WTC11 (cell line): ENCODE results near the gene TMEM135. TPM values are rescaled to one million over a fixed set of nuclear protein-coding genes. Genes with fewer than 3 reads are reported as not detected.

Experiments used
- ATAC-seq: fragments of 200-7000 bp; cut with Tn5 transposase; 2 replicates; pipeline ENCODE4 v1.10.0; 2021; ENCODE audit warnings: mild to moderate bottlenecking, moderate library complexity
- CTCF ChIA-PET: fragments of 300-600 bp; sonication (Branson Sonifier 250); formaldehyde crosslinking; loops from one replicate; lab custom pipeline; 2021; ENCODE audit warnings: antibody characterized with exemption; lab: Charles Lee
- POLR2A ChIA-PET: fragments of 350-600 bp; sonication (Branson Sonifier 250); formaldehyde crosslinking; loops from one replicate; lab custom pipeline; 2021; ENCODE audit warnings: antibody characterized with exemption; lab: Charles Lee
- DNase-seq: peaks from one replicate; pipeline ENCODE4 v3.0.0; 2021; ENCODE audit warnings: low spot score
- H3K27ac Mint-ChIP-seq: 2 replicates; pipeline ENCODE4 v1.8.0; 2021; ENCODE audit warnings: mixed read lengths
- H3K27me3 Mint-ChIP-seq: 2 replicates; pipeline ENCODE4 v1.8.0; 2021; ENCODE audit warnings: low read depth, mild to moderate bottlenecking, moderate library complexity, mixed read lengths
- H3K36me3 Mint-ChIP-seq: 2 replicates; pipeline ENCODE4 v1.8.0; 2021; ENCODE audit warnings: mixed read lengths
- H3K4me1 Mint-ChIP-seq: 2 replicates; pipeline ENCODE4 v1.8.0; 2022; ENCODE audit warnings: mixed read lengths
- H3K4me3 Mint-ChIP-seq: 2 replicates; pipeline ENCODE4 v1.8.0; 2021; ENCODE audit warnings: mild to moderate bottlenecking, moderate library complexity, mixed read lengths
- H3K9me3 Mint-ChIP-seq: 2 replicates; pipeline ENCODE4 v1.8.0; 2021; ENCODE audit warnings: mixed read lengths
- CBFB ChIP-seq: sonication (generic); formaldehyde crosslinking; IDR thresholded peaks from 2 replicates; pipeline ENCODE4 v1.8.1; 2022; ENCODE audit warnings: mild to moderate bottlenecking, low read depth, missing genetic modification reagents
- CREB1 ChIP-seq: sonication (generic); formaldehyde crosslinking; IDR thresholded peaks from 2 replicates; pipeline ENCODE4 v1.8.0; 2023; ENCODE audit warnings: mild to moderate bottlenecking, missing genetic modification reagents
- CREM ChIP-seq: sonication (generic); formaldehyde crosslinking; IDR thresholded peaks from 2 replicates; pipeline ENCODE4 v1.8.1; 2022; ENCODE audit warnings: mild to moderate bottlenecking, missing genetic modification reagents, moderate library complexity
- GTF2I ChIP-seq: fragments of 250-450 bp; sonication (Bioruptor Pico); conservative IDR thresholded peaks from 2 replicates; pipeline ENCODE4 v1.4.0; 2021; ENCODE audit warnings: mild to moderate bottlenecking
- HMGA2 ChIP-seq: fragments of 250-450 bp; sonication (Bioruptor Pico); IDR thresholded peaks from 2 replicates; pipeline ENCODE4 v1.4.0; 2021; ENCODE audit warnings: mild to moderate bottlenecking, moderate library complexity
- MYBL2 ChIP-seq: sonication (generic); formaldehyde crosslinking; IDR thresholded peaks from 2 replicates; pipeline ENCODE4 v1.8.1; 2023; ENCODE audit warnings: mild to moderate bottlenecking, moderate library complexity, missing genetic modification reagents
- NFATC4 ChIP-seq: fragments of 250-450 bp; sonication (Bioruptor Pico); IDR thresholded peaks from 2 replicates; pipeline ENCODE4 v1.9.0; 2021; ENCODE audit warnings: mild to moderate bottlenecking
- NFE2L1 ChIP-seq: sonication (generic); formaldehyde crosslinking; IDR thresholded peaks from 2 replicates; pipeline ENCODE4 v1.8.1; 2023; ENCODE audit warnings: missing genetic modification reagents
- NR2C2 ChIP-seq: sonication (generic); formaldehyde crosslinking; IDR thresholded peaks from 2 replicates; pipeline ENCODE4 v1.8.0; 2022; ENCODE audit warnings: mild to moderate bottlenecking, missing genetic modification reagents
- PRRX2 ChIP-seq: fragments of 250-450 bp; sonication (Bioruptor Pico); IDR thresholded peaks from 2 replicates; pipeline ENCODE4 v1.8.0; 2021; ENCODE audit warnings: mild to moderate bottlenecking
- ZNF219 ChIP-seq: sonication (generic); formaldehyde crosslinking; IDR thresholded peaks from 2 replicates; pipeline ENCODE4 v1.8.0; 2023; ENCODE audit warnings: missing genetic modification reagents, mild to moderate bottlenecking, borderline replicate concordance
- ZNF317 ChIP-seq: sonication (generic); formaldehyde crosslinking; IDR thresholded peaks from 2 replicates; pipeline ENCODE4 v1.8.1; 2023; ENCODE audit warnings: low read depth, mild to moderate bottlenecking, moderate library complexity, missing genetic modification reagents, borderline replicate concordance
- ZNF416 ChIP-seq: fragments of 250-450 bp; sonication (Bioruptor Pico); IDR thresholded peaks from 2 replicates; pipeline ENCODE4 v1.9.0; 2021; ENCODE audit warnings: mild to moderate bottlenecking, inconsistent platforms
- ZNF671 ChIP-seq: fragments of 250-450 bp; sonication (Bioruptor Pico); IDR thresholded peaks from 2 replicates; pipeline ENCODE4 v1.8.0; 2021; ENCODE audit warnings: mild to moderate bottlenecking
- total RNA-seq: library from RNA; stranded (reverse); gene quantifications from 3 replicates; pipeline ENCODE4 v1.2.3, GENCODE V29; 2021
- TF ChIP-seq, protein P1 (sequence below): fragments of 200-600 bp; IDR thresholded peaks from 2 replicates; pipeline ENCODE4 v1.8.0; 2022; ENCODE audit warnings: antibody characterized with exemption
- TF ChIP-seq, protein P2 (sequence below): fragments of 250-450 bp; sonication (Bioruptor Pico); conservative IDR thresholded peaks from 2 replicates; pipeline ENCODE4 v1.9.0; 2021; ENCODE audit warnings: mild to moderate bottlenecking
- TF ChIP-seq, protein P3 (sequence below): fragments of 250-450 bp; sonication (Bioruptor Pico); IDR thresholded peaks from 2 replicates; pipeline ENCODE4 v1.8.0; 2021; ENCODE audit warnings: mild to moderate bottlenecking
- TF ChIP-seq, protein P4 (sequence below): sonication (generic); formaldehyde crosslinking; IDR thresholded peaks from 2 replicates; pipeline ENCODE4 v1.8.1; 2022; ENCODE audit warnings: missing genetic modification reagents, borderline replicate concordance
- TF ChIP-seq, protein P5 (sequence below): sonication (generic); formaldehyde crosslinking; IDR thresholded peaks from 2 replicates; pipeline ENCODE4 v1.8.0; 2023; ENCODE audit warnings: mild to moderate bottlenecking, missing genetic modification reagents
- TF ChIP-seq, protein P6 (sequence below): sonication (generic); formaldehyde crosslinking; IDR thresholded peaks from 2 replicates; pipeline ENCODE4 v1.8.0; 2023; ENCODE audit warnings: missing genetic modification reagents
- TF ChIP-seq, protein P7 (sequence below): sonication (generic); formaldehyde crosslinking; IDR thresholded peaks from 2 replicates; pipeline ENCODE4 v1.8.1; 2022; ENCODE audit warnings: low read depth, mild to moderate bottlenecking, moderate library complexity, missing genetic modification reagents, borderline replicate concordance
- TF ChIP-seq, protein P8 (sequence below): sonication (generic); formaldehyde crosslinking; IDR thresholded peaks from 2 replicates; pipeline ENCODE4 v1.8.1; 2023; ENCODE audit warnings: mild to moderate bottlenecking, missing genetic modification reagents, moderate library complexity

Gene TMEM135
- total RNA-seq, 1 experiment from 2014 or later, result 35.8 TPM

DNA sequence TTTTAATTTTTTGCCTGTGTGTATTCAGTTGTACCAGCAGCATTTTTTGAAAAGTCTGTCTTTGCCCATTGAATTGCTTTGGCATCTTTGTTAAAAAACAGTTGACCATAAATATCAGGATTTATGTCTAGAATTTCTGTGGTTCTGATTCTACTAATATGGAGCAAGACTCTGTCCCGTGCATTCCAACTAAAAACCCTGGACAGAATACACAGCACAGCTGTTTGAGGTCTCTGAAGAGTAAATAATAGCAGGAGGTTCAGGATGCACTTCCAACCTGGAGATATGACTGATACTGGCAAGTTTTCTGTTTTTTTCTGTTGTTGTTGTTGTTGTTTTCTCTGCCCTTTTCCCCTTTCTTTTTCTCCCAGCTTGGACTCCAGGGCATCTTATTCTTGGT is 141.9 kb downstream of the TMEM135 start (continued):
- TF ChIP-seq, protein P1, sequence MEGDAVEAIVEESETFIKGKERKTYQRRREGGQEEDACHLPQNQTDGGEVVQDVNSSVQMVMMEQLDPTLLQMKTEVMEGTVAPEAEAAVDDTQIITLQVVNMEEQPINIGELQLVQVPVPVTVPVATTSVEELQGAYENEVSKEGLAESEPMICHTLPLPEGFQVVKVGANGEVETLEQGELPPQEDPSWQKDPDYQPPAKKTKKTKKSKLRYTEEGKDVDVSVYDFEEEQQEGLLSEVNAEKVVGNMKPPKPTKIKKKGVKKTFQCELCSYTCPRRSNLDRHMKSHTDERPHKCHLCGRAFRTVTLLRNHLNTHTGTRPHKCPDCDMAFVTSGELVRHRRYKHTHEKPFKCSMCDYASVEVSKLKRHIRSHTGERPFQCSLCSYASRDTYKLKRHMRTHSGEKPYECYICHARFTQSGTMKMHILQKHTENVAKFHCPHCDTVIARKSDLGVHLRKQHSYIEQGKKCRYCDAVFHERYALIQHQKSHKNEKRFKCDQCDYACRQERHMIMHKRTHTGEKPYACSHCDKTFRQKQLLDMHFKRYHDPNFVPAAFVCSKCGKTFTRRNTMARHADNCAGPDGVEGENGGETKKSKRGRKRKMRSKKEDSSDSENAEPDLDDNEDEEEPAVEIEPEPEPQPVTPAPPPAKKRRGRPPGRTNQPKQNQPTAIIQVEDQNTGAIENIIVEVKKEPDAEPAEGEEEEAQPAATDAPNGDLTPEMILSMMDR, result no peak
- TF ChIP-seq CBFB (CRISPR knock-in tag) (no peak), PRRX2 (no peak), GTF2I (CRISPR knock-in tag) (no peak), MYBL2 (no peak), NR2C2 (CRISPR knock-in tag) (no peak), HMGA2 (no peak), ZNF317 (no peak), ZNF416 (CRISPR knock-in tag) (no peak), ZNF671 (CRISPR knock-in tag) (no peak)
- TF ChIP-seq, protein P2, sequence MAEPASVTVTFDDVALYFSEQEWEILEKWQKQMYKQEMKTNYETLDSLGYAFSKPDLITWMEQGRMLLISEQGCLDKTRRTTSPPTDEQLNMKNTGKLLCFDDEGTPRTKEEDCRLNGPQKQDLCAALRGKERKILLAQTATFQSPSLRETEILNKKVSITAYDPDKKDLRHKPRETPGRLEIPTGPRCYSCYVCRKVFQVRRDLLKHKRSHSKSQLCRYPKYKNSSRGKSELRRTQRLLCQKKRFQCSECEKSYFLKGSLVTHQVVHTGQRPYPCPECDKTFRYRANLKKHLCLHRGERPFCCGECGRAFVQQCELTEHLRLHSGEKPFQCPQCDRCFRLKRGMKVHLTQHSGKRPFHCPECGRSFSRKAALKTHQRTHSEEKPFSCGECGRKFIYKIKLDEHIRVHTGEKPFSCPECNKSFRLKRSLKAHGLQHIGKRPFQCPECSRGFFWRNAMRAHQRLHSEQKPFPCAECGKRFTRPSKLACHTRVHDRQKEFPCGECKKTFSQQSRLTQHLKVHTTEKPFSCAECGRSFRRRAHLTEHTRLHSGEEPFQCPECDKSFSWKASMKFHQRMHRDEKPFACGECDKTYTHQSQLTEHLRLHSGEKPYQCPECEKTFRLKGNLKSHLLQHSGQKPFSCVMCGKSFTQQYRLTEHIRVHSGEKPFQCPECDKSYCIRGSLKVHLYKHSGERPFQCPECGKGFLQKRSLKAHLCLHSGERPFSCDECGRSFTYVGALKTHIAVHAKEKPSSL, result no peak
- TF ChIP-seq, protein P3, sequence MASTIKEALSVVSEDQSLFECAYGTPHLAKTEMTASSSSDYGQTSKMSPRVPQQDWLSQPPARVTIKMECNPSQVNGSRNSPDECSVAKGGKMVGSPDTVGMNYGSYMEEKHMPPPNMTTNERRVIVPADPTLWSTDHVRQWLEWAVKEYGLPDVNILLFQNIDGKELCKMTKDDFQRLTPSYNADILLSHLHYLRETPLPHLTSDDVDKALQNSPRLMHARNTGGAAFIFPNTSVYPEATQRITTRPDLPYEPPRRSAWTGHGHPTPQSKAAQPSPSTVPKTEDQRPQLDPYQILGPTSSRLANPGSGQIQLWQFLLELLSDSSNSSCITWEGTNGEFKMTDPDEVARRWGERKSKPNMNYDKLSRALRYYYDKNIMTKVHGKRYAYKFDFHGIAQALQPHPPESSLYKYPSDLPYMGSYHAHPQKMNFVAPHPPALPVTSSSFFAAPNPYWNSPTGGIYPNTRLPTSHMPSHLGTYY, result no peak
- TF ChIP-seq, protein P4, sequence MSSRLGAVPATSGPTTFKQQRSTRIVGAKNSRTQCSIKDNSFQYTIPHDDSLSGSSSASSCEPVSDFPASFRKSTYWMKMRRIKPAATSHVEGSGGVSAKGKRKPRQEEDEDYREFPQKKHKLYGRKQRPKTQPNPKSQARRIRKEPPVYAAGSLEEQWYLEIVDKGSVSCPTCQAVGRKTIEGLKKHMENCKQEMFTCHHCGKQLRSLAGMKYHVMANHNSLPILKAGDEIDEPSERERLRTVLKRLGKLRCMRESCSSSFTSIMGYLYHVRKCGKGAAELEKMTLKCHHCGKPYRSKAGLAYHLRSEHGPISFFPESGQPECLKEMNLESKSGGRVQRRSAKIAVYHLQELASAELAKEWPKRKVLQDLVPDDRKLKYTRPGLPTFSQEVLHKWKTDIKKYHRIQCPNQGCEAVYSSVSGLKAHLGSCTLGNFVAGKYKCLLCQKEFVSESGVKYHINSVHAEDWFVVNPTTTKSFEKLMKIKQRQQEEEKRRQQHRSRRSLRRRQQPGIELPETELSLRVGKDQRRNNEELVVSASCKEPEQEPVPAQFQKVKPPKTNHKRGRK (CRISPR knock-in tag), result no peak
- TF ChIP-seq, protein P5, sequence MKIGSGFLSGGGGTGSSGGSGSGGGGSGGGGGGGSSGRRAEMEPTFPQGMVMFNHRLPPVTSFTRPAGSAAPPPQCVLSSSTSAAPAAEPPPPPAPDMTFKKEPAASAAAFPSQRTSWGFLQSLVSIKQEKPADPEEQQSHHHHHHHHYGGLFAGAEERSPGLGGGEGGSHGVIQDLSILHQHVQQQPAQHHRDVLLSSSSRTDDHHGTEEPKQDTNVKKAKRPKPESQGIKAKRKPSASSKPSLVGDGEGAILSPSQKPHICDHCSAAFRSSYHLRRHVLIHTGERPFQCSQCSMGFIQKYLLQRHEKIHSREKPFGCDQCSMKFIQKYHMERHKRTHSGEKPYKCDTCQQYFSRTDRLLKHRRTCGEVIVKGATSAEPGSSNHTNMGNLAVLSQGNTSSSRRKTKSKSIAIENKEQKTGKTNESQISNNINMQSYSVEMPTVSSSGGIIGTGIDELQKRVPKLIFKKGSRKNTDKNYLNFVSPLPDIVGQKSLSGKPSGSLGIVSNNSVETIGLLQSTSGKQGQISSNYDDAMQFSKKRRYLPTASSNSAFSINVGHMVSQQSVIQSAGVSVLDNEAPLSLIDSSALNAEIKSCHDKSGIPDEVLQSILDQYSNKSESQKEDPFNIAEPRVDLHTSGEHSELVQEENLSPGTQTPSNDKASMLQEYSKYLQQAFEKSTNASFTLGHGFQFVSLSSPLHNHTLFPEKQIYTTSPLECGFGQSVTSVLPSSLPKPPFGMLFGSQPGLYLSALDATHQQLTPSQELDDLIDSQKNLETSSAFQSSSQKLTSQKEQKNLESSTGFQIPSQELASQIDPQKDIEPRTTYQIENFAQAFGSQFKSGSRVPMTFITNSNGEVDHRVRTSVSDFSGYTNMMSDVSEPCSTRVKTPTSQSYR (CRISPR knock-in tag), result no peak
- TF ChIP-seq, protein P6, sequence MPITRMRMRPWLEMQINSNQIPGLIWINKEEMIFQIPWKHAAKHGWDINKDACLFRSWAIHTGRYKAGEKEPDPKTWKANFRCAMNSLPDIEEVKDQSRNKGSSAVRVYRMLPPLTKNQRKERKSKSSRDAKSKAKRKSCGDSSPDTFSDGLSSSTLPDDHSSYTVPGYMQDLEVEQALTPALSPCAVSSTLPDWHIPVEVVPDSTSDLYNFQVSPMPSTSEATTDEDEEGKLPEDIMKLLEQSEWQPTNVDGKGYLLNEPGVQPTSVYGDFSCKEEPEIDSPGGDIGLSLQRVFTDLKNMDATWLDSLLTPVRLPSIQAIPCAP, result no peak
- TF ChIP-seq, protein P7, sequence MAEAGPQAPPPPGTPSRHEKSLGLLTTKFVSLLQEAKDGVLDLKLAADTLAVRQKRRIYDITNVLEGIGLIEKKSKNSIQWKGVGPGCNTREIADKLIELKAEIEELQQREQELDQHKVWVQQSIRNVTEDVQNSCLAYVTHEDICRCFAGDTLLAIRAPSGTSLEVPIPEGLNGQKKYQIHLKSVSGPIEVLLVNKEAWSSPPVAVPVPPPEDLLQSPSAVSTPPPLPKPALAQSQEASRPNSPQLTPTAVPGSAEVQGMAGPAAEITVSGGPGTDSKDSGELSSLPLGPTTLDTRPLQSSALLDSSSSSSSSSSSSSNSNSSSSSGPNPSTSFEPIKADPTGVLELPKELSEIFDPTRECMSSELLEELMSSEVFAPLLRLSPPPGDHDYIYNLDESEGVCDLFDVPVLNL (CRISPR knock-in tag), result no peak

DNA sequence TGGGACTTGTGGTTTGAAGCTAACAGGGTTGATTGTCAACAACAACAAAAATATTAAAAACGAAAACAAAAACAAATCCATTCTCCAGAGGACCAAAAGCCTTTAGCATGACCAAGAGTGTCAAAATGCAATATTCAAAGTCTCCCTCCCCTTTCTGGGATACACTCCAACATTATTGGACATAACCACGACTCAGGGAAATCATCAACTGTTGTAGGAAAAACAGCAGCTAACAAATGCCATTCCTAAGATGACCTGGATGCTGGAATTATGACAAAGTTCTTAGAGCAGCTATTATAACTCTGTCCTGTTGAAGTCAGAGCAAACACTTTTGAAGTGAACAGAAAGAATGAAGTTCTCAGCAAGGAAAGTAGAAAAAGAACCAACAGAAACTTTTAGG is 143.0 kb downstream of the TMEM135 start:
- H3K36me3 Mint-ChIP-seq, result peaks cover 18% of the 10 kb centered on the region
- no peak overlapping the region for H3K4me3 Mint-ChIP-seq
- H3K27me3 Mint-ChIP-seq, result no peaks in the 10 kb centered on the region
- POLR2A ChIA-PET, result no interaction called here
- H3K4me1 Mint-ChIP-seq, result peaks cover 7% of the 10 kb centered on the region
- no peak for ATAC-seq
- no peak for DNase-seq
- TF ChIP-seq NFATC4 (CRISPR knock-in tag) (no peak), NFE2L1 (CRISPR knock-in tag) (no peak), CREM (CRISPR knock-in tag) (no peak), CREB1 (CRISPR knock-in tag) (no peak), ZNF219 (CRISPR knock-in tag) (no peak)
- TF ChIP-seq, protein P2, result no peak
- TF ChIP-seq, protein P8, sequence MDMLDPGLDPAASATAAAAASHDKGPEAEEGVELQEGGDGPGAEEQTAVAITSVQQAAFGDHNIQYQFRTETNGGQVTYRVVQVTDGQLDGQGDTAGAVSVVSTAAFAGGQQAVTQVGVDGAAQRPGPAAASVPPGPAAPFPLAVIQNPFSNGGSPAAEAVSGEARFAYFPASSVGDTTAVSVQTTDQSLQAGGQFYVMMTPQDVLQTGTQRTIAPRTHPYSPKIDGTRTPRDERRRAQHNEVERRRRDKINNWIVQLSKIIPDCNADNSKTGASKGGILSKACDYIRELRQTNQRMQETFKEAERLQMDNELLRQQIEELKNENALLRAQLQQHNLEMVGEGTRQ (CRISPR knock-in tag), result no peak
- no peak overlapping the region for H3K27ac Mint-ChIP-seq
- H3K9me3 Mint-ChIP-seq, result peaks cover 22% of the 10 kb centered on the region
- CTCF ChIA-PET, result no interaction called here
